Cardiac muscle cell (in vitro differentiated cells and primary cell): ENCODE measurements around the gene AMFR. TPM values are rescaled to one million over a fixed set of nuclear protein-coding genes. Genes with fewer than 3 reads are reported as not detected.

Source experiments
- DNase-seq, 2 donors: peaks; one replicate each; pipeline versions ENCODE4 v3.0.0 to v3.0.0-alpha.2; 2010 to 2017; ENCODE audit warnings: low read depth in 1 of 2, low spot score in 1 of 2
- H3K27ac ChIP-seq: fragments of 200-600 bp; sonication (generic); 2 replicates; pipeline ENCODE4 v1.5.1; 2016
- H3K27me3 ChIP-seq: fragments of 200-600 bp; sonication (generic); 2 replicates; pipeline ENCODE4 v1.6.0; 2016; ENCODE audit warnings: control low read depth
- H3K36me3 ChIP-seq: fragments of 200-600 bp; sonication (generic); 2 replicates; pipeline ENCODE4 v1.5.1; 2016; ENCODE audit warnings: control low read depth
- H3K4me1 ChIP-seq: fragments of 200-600 bp; sonication (generic); 2 replicates; pipeline ENCODE4 v1.8.1; 2017; ENCODE audit warnings: low read depth, mild to moderate bottlenecking, mixed run types
- H3K4me3 ChIP-seq: fragments of 200-600 bp; sonication (generic); 2 replicates; pipeline ENCODE4 v1.5.1; 2016; ENCODE audit warnings: mild to moderate bottlenecking
- H3K9me3 ChIP-seq: fragments of 200-600 bp; sonication (generic); 2 replicates; pipeline ENCODE4 v1.5.1; 2017; ENCODE audit warnings: low read depth, mild to moderate bottlenecking, control low read depth
- polyA plus RNA-seq: library from polyadenylated mRNA; unstranded; fragments of >200 nt; fragmentation: Nextera tagmentation; extraction: Ambion mirVana; gene quantifications from 2 replicates; pipeline ENCODE4 v1.2.1, GENCODE V29; 2016
- total RNA-seq: library from RNA; depleted of rRNA; stranded (reverse); fragments of >200 nt; gene quantifications from 2 replicates; pipeline ENCODE4 v1.2.3, GENCODE V29; 2016
- TF ChIP-seq, protein P1 (sequence below): IDR thresholded peaks from 2 replicates; pipeline ENCODE4 v1.5.1; 2012; ENCODE audit warnings: low read depth, mild to moderate bottlenecking, low read length

AMFR gene
- total and polyA plus RNA-seq, 2 experiments from 2014 or later, result 52.7 to 157 TPM

DNA sequence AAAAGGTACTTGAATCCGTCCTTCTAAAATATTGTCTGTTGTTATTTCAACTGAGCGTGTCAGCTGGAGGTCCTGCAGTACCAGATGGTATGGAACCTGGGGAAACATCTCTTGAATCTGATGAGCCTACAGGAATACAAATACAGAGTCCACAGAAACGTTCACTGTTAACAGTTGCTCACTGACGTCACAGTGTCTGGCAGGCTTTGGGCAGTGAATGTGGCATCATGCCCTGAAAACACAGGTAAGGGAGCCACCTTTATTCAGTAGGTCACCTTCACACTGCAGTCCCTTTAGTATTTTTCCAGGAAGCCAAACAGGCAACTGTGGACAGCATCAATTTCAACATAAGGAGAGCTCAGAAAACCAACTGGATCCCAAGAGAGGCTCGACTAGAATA, 56.1 kb downstream of the AMFR start:
- Histone ChIP-seq H3K9me3 (no peaks in the 10 kb centered on the region), H3K36me3 (peaks cover 21% of the 10 kb centered on the region), H3K4me1 (peaks cover 7% of the 10 kb centered on the region), H3K4me3 (no peak overlapping the region), H3K27ac (no peak overlapping the region), H3K27me3 (no peaks in the 10 kb centered on the region)
- DNase-seq, result no peak
- TF ChIP-seq, protein P1, sequence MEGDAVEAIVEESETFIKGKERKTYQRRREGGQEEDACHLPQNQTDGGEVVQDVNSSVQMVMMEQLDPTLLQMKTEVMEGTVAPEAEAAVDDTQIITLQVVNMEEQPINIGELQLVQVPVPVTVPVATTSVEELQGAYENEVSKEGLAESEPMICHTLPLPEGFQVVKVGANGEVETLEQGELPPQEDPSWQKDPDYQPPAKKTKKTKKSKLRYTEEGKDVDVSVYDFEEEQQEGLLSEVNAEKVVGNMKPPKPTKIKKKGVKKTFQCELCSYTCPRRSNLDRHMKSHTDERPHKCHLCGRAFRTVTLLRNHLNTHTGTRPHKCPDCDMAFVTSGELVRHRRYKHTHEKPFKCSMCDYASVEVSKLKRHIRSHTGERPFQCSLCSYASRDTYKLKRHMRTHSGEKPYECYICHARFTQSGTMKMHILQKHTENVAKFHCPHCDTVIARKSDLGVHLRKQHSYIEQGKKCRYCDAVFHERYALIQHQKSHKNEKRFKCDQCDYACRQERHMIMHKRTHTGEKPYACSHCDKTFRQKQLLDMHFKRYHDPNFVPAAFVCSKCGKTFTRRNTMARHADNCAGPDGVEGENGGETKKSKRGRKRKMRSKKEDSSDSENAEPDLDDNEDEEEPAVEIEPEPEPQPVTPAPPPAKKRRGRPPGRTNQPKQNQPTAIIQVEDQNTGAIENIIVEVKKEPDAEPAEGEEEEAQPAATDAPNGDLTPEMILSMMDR, result no peak

DNA sequence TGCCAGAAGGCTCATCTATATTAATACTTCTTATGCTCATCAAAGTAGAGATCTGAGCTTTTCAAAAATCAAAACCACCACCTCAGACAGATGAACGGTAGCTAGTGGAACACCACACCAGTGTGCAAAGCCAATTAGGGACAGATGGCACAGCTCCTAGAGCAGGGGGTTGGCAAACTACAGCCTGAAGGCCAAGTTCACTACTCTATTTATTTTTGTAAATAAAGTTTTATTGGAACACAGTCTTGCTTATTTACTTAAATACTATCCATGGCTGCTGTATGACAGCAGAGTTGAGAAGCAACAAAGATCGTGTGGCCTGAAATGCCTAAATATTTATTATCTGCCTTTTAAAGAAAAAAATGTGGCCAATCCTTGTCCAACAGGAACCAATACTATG, 56.8 kb downstream of the AMFR start:
- Histone ChIP-seq H3K4me3 (no peak overlapping the region), H3K27ac (no peak overlapping the region), H3K27me3 (no peaks in the 10 kb centered on the region), H3K9me3 (no peaks in the 10 kb centered on the region), H3K36me3 (peaks cover 21% of the 10 kb centered on the region), H3K4me1 (peaks cover 7% of the 10 kb centered on the region)
- TF ChIP-seq, protein P1, result no peak
- no peak for DNase-seq

DNA sequence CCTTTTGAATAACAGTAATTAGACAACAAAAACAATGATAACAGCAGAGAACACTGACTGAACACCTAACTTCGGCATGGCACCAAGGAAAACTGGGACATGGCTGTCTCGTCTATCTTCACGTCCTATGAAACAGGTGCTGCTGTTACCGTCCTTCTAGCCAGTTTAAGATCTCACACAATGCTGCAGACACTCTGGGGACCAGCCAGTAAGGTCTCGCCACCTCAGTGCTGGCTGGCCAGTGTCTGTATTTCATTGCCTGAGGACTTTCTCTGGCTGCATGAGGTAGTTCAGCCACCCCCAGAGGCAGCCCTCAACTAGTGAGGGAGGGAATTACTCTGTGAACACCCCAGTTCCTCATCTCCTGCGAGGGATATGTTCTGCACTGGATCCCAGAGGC, 57.6 kb downstream of the AMFR start:
- Histone ChIP-seq H3K4me1 (peaks cover 7% of the 10 kb centered on the region), H3K27me3 (no peaks in the 10 kb centered on the region), H3K9me3 (no peaks in the 10 kb centered on the region), H3K4me3 (no peak overlapping the region), H3K27ac (no peak overlapping the region), H3K36me3 (peaks cover 24% of the 10 kb centered on the region)
- no peak for DNase-seq
- TF ChIP-seq, protein P1, result no peak

DNA sequence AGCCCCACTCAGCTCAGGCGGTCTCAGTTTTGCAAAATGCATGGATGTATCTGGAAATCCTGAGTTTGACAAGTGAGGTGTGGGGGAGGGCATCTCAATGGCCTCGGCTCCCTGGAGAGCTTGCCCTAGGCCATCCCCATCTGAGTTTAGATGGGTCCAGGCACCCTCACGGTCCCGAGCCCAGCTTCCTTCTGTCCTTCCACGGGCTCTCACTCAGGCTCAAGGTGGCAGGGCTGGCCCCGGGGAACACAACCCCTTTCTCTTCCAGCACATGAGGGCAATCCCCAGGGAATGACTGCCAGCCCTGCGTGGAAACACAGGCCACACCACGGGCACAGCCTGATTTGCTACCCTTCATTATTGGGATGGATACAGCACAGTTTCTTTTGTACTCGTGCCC, 58.4 kb downstream of the AMFR start:
- TF ChIP-seq, protein P1, result no peak

DNA sequence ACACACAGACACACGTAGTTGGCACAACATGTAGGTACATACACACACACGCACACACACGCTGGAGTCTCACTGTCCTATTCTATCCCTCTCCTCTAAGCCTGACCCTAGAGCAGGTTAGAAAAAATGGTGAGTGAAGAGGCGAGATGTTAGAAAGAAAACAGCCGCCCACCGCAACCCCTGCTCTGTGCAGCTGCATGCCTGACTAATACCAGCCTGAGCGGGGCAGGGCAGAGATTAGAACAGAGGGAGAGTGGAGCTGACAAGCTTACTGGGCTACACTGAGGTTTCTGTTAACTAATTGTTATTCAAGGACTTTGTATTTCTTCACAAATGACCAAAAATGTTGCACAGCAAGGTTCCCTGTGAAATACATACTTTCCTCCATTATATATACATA, 59.8 kb downstream of the AMFR start:
- TF ChIP-seq, protein P1, result no peak
- no peak overlapping the region for H3K4me3 ChIP-seq
- DNase-seq, result no peak

More for the DNA sequence above, 58.4 kb downstream of the AMFR start:
- Histone ChIP-seq H3K9me3 (no peaks in the 10 kb centered on the region), H3K27me3 (no peaks in the 10 kb centered on the region), H3K4me1 (peaks cover 7% of the 10 kb centered on the region), H3K4me3 (no peak overlapping the region), H3K36me3 (peaks cover 32% of the 10 kb centered on the region), H3K27ac (no peak overlapping the region)
- no peak for DNase-seq

DNA sequence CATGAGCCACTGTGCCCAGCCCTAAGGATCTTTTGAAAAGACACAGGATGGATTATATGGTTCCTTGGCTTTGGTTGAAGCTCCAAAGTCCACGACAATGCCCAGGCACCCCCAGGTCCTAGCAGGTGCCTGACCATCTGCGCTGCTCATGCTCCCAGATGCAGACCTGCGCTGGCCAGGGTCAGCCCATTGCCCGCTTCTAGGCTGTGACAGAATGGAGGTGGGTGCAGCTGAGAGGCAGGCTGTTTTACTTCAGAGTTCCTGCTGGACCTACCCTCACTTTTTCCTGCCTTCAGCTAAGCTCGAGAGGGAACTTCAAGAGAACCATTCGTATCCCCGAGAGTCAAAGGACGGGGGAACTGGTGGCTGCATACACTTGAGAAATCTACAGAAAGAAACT, 60.5 kb downstream of the AMFR start:
- no peak overlapping the region for H3K4me3 ChIP-seq
- TF ChIP-seq, protein P1, result no peak
- H3K27me3 ChIP-seq, result no peaks in the 10 kb centered on the region
- no peak overlapping the region for H3K27ac ChIP-seq
- no peaks in the 10 kb centered on the region for H3K4me1 ChIP-seq
- no peak for DNase-seq
- H3K36me3 ChIP-seq, result peaks cover 33% of the 10 kb centered on the region
- H3K9me3 ChIP-seq, result no peaks in the 10 kb centered on the region

More for the DNA sequence above, 59.8 kb downstream of the AMFR start:
- Histone ChIP-seq H3K27ac (no peak overlapping the region), H3K9me3 (no peaks in the 10 kb centered on the region), H3K27me3 (no peaks in the 10 kb centered on the region), H3K4me1 (no peaks in the 10 kb centered on the region), H3K36me3 (peaks cover 33% of the 10 kb centered on the region)
